Measurements from ENCODE around the gene MOCS1. TPM values are rescaled to one million over a fixed set of nuclear protein-coding genes. Genes with fewer than 3 reads are reported as not detected.

Gene MOCS1
- total RNA-seq, 1 donor from 2014 or later = 15.6 TPM

- TF ChIP-seq CTCF (conservative IDR thresholded peaks at IDR 0.05) = no peak
- no peak for DNase-seq (ENCODE audit: extremely low spot score, unreplicated experiment)
Observed at GRCh38 chr6:39879535-39879934, 54.7 kb downstream of the MOCS1 start.

GRCh38 chr6:39876826-39877225 is 57.4 kb downstream of the MOCS1 start:
- Mint-ChIP-seq H3K4me3 (no peak overlapping the region), H3K4me1 (ENCODE audit: unreplicated experiment) (no peaks in the 10 kb centered on the region), H3K9me3 (no peaks in the 10 kb centered on the region), H3K36me3 (peaks cover 21% of the 10 kb centered on the region), H3K27ac (no peak overlapping the region), H3K27me3 (no peaks in the 10 kb centered on the region)
- DNase-seq (ENCODE audit: extremely low spot score, unreplicated experiment) = no peak
- no peak for TF ChIP-seq CTCF (conservative IDR thresholded peaks at IDR 0.05)

More at GRCh38 chr6:39879535-39879934, 54.7 kb downstream of the MOCS1 start:
- H3K27me3 Mint-ChIP-seq = no peaks in the 10 kb centered on the region
- H3K4me3 Mint-ChIP-seq = no peak overlapping the region
- peaks cover 22% of the 10 kb centered on the region for H3K36me3 Mint-ChIP-seq
- H3K4me1 Mint-ChIP-seq (ENCODE audit: unreplicated experiment) = peaks cover 6% of the 10 kb centered on the region
- H3K9me3 Mint-ChIP-seq = no peaks in the 10 kb centered on the region
- H3K27ac Mint-ChIP-seq = no peak overlapping the region

- no peak overlapping the region for H3K27ac Mint-ChIP-seq
- no peak for DNase-seq (ENCODE audit: extremely low spot score, unreplicated experiment)
- H3K4me3 Mint-ChIP-seq = no peak overlapping the region
- no peaks in the 10 kb centered on the region for H3K9me3 Mint-ChIP-seq
- peaks cover 26% of the 10 kb centered on the region for H3K36me3 Mint-ChIP-seq
- H3K27me3 Mint-ChIP-seq = no peaks in the 10 kb centered on the region
- H3K4me1 Mint-ChIP-seq (ENCODE audit: unreplicated experiment) = no peaks in the 10 kb centered on the region
- no peak for TF ChIP-seq CTCF (conservative IDR thresholded peaks at IDR 0.05)
Observed at GRCh38 chr6:39876111-39876510, 58.2 kb downstream of the MOCS1 start.

GRCh38 chr6:39873439-39873838 is 60.8 kb downstream of the MOCS1 start:
- Mint-ChIP-seq H3K4me3 (no peak overlapping the region), H3K27ac (no peak overlapping the region), H3K4me1 (ENCODE audit: unreplicated experiment) (no peaks in the 10 kb centered on the region), H3K36me3 (peaks cover 26% of the 10 kb centered on the region), H3K9me3 (no peaks in the 10 kb centered on the region), H3K27me3 (no peaks in the 10 kb centered on the region)
- no peak for DNase-seq (ENCODE audit: extremely low spot score, unreplicated experiment)
- no peak for TF ChIP-seq CTCF (conservative IDR thresholded peaks at IDR 0.05)

- Mint-ChIP-seq H3K9me3 (no peaks in the 10 kb centered on the region), H3K27ac (no peak overlapping the region), H3K36me3 (peaks cover 27% of the 10 kb centered on the region), H3K4me3 (no peak overlapping the region), H3K4me1 (ENCODE audit: unreplicated experiment) (no peaks in the 10 kb centered on the region), H3K27me3 (no peaks in the 10 kb centered on the region)
- TF ChIP-seq CTCF (conservative IDR thresholded peaks at IDR 0.05) = no peak
- no peak for DNase-seq (ENCODE audit: extremely low spot score, unreplicated experiment)
Observed at GRCh38 chr6:39870950-39871349, 63.3 kb downstream of the MOCS1 start.

- no peak for DNase-seq (ENCODE audit: extremely low spot score, unreplicated experiment)
- H3K9me3 Mint-ChIP-seq = no peaks in the 10 kb centered on the region
- no peaks in the 10 kb centered on the region for H3K27me3 Mint-ChIP-seq
- no peak overlapping the region for H3K4me3 Mint-ChIP-seq
- H3K27ac Mint-ChIP-seq = no peak overlapping the region
- no peak for TF ChIP-seq CTCF (conservative IDR thresholded peaks at IDR 0.05)
- H3K36me3 Mint-ChIP-seq = peaks cover 13% of the 10 kb centered on the region
- peaks cover 8% of the 10 kb centered on the region for H3K4me1 Mint-ChIP-seq (ENCODE audit: unreplicated experiment)
Observed at GRCh38 chr6:39867592-39867991, 66.7 kb downstream of the MOCS1 start.
